Neutrophil (primary cell): ENCODE measurements around the gene GZMM.

Experiments
- H3K27ac ChIP-seq: fragments of 200-600 bp; sonication (generic); 2 replicates; pipeline ENCODE4 v1.5.1; 2016; ENCODE audit warnings: mild to moderate bottlenecking, moderate library complexity
- H3K27me3 ChIP-seq: fragments of 200-600 bp; sonication (generic); 2 replicates; pipeline ENCODE4 v1.6.0; 2016; ENCODE audit warnings: mild to moderate bottlenecking
- H3K36me3 ChIP-seq: fragments of 200-600 bp; sonication (generic); 2 replicates; pipeline ENCODE4 v1.5.1; 2017
- H3K4me1 ChIP-seq, 2 experiments: fragments of 200-600 bp in 1 of 2; sonication (generic) in 1 of 2; 1 replicate in 1 of 2; 2 replicates in 1 of 2; pipeline versions ENCODE4 v1.5.1 to v1.6.1; 2013 to 2016; ENCODE audit warnings: low read depth in 1 of 2, low read length in 1 of 2, mild to moderate bottlenecking in 1 of 2, moderate library complexity in 1 of 2; ENCODE audit not compliant: control insufficient read depth in 1 of 2, insufficient read depth in 1 of 2
- H3K4me3 ChIP-seq, 2 experiments: fragments of 200-600 bp in 1 of 2; sonication (generic) in 1 of 2; 1 replicate in 1 of 2; 2 replicates in 1 of 2; pipeline ENCODE4 v1.5.1; 2013 to 2016; ENCODE audit warnings: low read depth in 1 of 2, low read length in 1 of 2, mild to moderate bottlenecking in 1 of 2, moderate library complexity in 1 of 2
- H3K9me3 ChIP-seq: fragments of 200-600 bp; sonication (generic); 2 replicates; pipeline ENCODE4 v1.5.1; 2016
- TF ChIP-seq, protein P1 (sequence below): fragments of 200-600 bp; sonication (generic); IDR thresholded peaks from 2 replicates; pipeline ENCODE4 v1.5.1; 2016; ENCODE audit warnings: antibody characterized with exemption

The GZMM gene

DNA sequence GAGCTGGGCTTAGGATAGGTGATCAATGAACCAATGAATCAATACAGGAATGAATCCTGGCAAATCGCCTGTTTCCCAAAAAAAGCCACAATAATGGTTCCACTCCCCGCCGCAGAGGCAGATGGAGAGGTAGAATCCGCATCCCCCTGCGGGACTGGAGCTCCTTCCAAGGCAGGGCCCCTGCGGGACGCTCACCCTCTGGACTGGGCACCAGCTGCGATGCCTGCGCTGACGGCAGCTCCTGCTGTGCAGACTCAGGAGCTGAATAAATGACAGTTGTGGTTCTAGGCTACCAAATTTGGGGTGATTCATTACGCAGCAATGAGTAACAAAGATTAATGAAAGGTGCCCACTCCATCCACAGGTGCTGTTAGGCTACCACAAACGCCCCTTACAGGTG is 21.1 kb upstream of the GZMM start:
- TF ChIP-seq, protein P1, sequence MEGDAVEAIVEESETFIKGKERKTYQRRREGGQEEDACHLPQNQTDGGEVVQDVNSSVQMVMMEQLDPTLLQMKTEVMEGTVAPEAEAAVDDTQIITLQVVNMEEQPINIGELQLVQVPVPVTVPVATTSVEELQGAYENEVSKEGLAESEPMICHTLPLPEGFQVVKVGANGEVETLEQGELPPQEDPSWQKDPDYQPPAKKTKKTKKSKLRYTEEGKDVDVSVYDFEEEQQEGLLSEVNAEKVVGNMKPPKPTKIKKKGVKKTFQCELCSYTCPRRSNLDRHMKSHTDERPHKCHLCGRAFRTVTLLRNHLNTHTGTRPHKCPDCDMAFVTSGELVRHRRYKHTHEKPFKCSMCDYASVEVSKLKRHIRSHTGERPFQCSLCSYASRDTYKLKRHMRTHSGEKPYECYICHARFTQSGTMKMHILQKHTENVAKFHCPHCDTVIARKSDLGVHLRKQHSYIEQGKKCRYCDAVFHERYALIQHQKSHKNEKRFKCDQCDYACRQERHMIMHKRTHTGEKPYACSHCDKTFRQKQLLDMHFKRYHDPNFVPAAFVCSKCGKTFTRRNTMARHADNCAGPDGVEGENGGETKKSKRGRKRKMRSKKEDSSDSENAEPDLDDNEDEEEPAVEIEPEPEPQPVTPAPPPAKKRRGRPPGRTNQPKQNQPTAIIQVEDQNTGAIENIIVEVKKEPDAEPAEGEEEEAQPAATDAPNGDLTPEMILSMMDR, result no peak
- no peak overlapping the region for H3K27ac ChIP-seq
- no peaks in the 10 kb centered on the region for H3K4me1 ChIP-seq
- H3K4me3 ChIP-seq, result no peak overlapping the region
- no peaks in the 10 kb centered on the region for H3K9me3 ChIP-seq
- peaks cover 40% of the 10 kb centered on the region for H3K27me3 ChIP-seq
- peaks cover 6% of the 10 kb centered on the region for H3K36me3 ChIP-seq

GRCh38 chr19:524062-524674 is 19.7 kb upstream of the GZMM start:
- peaks cover 6% of the 10 kb centered on the region for H3K36me3 ChIP-seq
- H3K9me3 ChIP-seq, result no peaks in the 10 kb centered on the region
- H3K4me3 ChIP-seq, result no peak overlapping the region
- TF ChIP-seq, protein P1, result no peak
- no peak overlapping the region for H3K27ac ChIP-seq
- H3K4me1 ChIP-seq, result peaks cover 0 to 6% of the 10 kb centered on the region in 2 experiments
- H3K27me3 ChIP-seq, result peaks cover 26% of the 10 kb centered on the region

- peaks cover 0 to 6% of the 10 kb centered on the region in 2 experiments for H3K4me1 ChIP-seq
- no peaks in the 10 kb centered on the region for H3K9me3 ChIP-seq
- H3K27me3 ChIP-seq, result peaks cover 19% of the 10 kb centered on the region
- no peak overlapping the region for H3K27ac ChIP-seq
- TF ChIP-seq, protein P1, result no peak
- no peak overlapping the region for H3K4me3 ChIP-seq
- H3K36me3 ChIP-seq, result no peaks in the 10 kb centered on the region
Observed at GRCh38 chr19:525029-525428, 18.8 kb upstream of the GZMM start.

DNA sequence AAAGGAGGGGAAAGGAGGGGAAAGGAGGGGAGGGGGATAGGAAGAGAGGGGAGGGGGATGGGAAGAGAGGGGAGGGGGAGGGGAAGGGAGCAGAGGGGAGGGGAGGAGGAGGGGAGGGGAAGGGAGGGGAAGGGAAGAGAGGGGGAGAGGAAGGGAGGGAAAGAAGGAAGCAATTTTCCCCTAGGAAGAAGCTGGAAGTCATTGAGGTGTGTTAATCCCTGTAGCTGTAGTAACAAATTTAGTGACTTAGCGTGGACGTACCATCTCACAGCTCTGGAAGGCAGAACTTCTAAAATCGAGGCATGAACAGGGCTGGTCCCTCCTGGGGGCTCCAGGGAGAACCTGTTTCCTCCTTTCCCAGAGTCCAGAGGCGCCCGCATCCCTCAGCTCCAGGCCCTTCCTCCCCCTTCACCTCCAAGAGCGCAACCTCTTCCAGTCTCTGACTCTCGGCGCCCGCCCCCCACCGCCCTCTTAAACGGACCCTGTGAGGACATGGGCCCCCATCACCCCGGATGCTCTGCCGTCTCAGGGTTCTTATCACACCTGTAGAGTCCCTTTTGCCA is 17.9 kb upstream of the GZMM start:
- Histone ChIP-seq H3K27me3 (peaks cover 19% of the 10 kb centered on the region), H3K9me3 (no peaks in the 10 kb centered on the region), H3K4me3 (no peak overlapping the region), H3K27ac (no peak overlapping the region), H3K4me1 (peaks cover 7 to 10% of the 10 kb centered on the region in 2 experiments), H3K36me3 (no peaks in the 10 kb centered on the region)
- TF ChIP-seq, protein P1, result no peak

- peak overlapping the region; percentile 85 for H3K27ac ChIP-seq
- TF ChIP-seq, protein P1, result no peak
- peak overlapping the region; percentile 87 to 90 for H3K4me3 ChIP-seq
Observed at GRCh38 chr19:530134-531008, 13.5 kb upstream of the GZMM start.

More at GRCh38 chr19:530134-531008, 13.5 kb upstream of the GZMM start:
- H3K27me3 ChIP-seq, result peaks cover 15% of the 10 kb centered on the region
- H3K9me3 ChIP-seq, result no peaks in the 10 kb centered on the region
- peaks cover 6% of the 10 kb centered on the region for H3K36me3 ChIP-seq
- peaks cover 27 to 30% of the 10 kb centered on the region in 2 experiments for H3K4me1 ChIP-seq
